Measurements from ENCODE around the gene CA12.

DNA sequence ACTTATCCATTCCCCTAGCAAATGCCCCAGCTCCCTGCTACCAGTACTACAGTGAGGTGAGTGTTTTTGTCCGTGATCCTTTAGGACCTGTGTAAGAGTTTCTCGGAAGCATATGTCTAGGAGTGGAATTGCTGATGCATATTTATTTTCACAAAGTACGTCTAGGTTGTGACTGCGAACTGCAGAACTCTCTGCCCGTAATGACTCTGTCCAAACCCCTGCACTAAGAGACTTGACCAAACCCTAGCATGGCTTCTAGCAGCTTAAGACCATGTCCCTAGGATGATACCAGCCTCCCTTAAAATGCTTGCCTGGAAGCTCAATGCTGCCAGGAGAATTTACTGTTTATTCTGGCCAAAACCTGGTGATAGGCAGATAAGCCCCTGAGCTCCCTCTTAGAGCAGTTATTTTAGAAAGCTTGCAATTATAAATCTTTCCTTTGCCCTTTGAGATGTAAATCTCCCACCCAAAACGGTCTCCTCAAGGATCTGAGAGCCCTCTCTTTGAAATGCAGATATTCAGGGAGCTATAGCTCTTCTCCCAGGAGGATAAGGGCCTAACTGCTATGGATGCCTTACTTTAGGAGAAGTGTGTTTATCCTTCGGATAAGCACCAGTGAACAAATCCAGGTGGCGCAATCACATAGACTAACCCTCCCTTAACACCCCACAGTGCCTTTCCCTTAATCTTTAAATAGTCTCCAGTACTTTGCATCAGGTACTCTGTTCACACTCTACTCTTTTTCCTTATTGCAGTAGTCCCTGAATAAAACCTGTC, 14.7 kb upstream of the CA12 start:
- TF ChIP-seq, protein P1, sequence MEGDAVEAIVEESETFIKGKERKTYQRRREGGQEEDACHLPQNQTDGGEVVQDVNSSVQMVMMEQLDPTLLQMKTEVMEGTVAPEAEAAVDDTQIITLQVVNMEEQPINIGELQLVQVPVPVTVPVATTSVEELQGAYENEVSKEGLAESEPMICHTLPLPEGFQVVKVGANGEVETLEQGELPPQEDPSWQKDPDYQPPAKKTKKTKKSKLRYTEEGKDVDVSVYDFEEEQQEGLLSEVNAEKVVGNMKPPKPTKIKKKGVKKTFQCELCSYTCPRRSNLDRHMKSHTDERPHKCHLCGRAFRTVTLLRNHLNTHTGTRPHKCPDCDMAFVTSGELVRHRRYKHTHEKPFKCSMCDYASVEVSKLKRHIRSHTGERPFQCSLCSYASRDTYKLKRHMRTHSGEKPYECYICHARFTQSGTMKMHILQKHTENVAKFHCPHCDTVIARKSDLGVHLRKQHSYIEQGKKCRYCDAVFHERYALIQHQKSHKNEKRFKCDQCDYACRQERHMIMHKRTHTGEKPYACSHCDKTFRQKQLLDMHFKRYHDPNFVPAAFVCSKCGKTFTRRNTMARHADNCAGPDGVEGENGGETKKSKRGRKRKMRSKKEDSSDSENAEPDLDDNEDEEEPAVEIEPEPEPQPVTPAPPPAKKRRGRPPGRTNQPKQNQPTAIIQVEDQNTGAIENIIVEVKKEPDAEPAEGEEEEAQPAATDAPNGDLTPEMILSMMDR (IDR thresholded peaks at IDR 0.05; ENCODE audit: control extremely low read depth in 1 of 3, insufficient read depth in 1 of 3, low read depth in 1 of 3, low read length in 3 of 3) = peak in 1 of 3 experiments; percentile 19; a peak in 1 of 4 replicates
- TF ChIP-seq FOSL1 (IDR thresholded peaks at IDR 0.05; ENCODE audit: insufficient read depth, low read depth, low read length) (no peak), EGR1 (IDR thresholded peaks at IDR 0.05; ENCODE audit: borderline replicate concordance, low read depth, low read length) (no peak)
